Pancreas (tissue), 10 donors: ENCODE measurements around the gene EHBP1L1. TPM values are rescaled to one million over a fixed set of nuclear protein-coding genes. Genes with fewer than 3 reads are reported as not detected.

Source experiments
- ATAC-seq, 4 donors: fragments of 200-7000 bp; cut with Tn5 transposase; one replicate each; pipeline versions ENCODE4 v1.8.0 to v1.9.1; 2020; ENCODE audit warnings: mild to moderate bottlenecking in 4 of 4, moderate library complexity in 4 of 4
- DNase-seq, 6 donors: peaks; one replicate each; pipeline ENCODE4 v3.0.0-alpha.2; 2020
- FAIRE-seq: peaks from 2 replicates; lab custom pipeline; 2012; peaks lifted over from hg19 to GRCh38; lab: Jason Lieb, UNC
- H3K27ac ChIP-seq, 4 donors: fragments of 200-600 bp; sonication (generic); 1 replicate in 3 of 4; 2 replicates in 1 of 4; pipeline versions ENCODE4 v1.5.0 to v1.8.0; 2020
- H3K27me3 ChIP-seq, 4 donors: fragments of 200-600 bp; one replicate each; pipeline ENCODE4 v1.8.0; 2021
- H3K36me3 ChIP-seq, 3 donors: fragments of 200-600 bp; sonication (generic) in 1 of 3; one replicate each; pipeline versions ENCODE4 v1.5.0 to v1.8.0; 2020 to 2021
- H3K4me1 ChIP-seq, 3 donors: fragments of 200-600 bp; one replicate each; pipeline ENCODE4 v1.8.0; 2021
- H3K4me3 ChIP-seq, 4 donors: fragments of 200-600 bp; sonication (generic) in 2 of 4; one replicate each; pipeline versions ENCODE4 v1.5.0 to v1.8.0; 2020 to 2021
- H3K9me3 ChIP-seq, 4 donors: fragments of 200-600 bp; one replicate each; pipeline ENCODE4 v1.8.0; 2021
- CTCF ChIP-seq, 4 donors: fragments of 200-600 bp; sonication (generic) in 3 of 4; IDR thresholded peaks; one replicate each; pipeline versions ENCODE4 v1.5.0 to v1.8.0; 2021; ENCODE audit warnings: antibody characterized with exemption in 4 of 4
- WGBS, 2 donors: extraction: QIAGEN DNeasy Blood & Tissue Kit; methylation state at CpG; one replicate each; pipeline ENCODE4 v1.1.7; 2013; 5-methylcytosine and 5-hydroxymethylcytosine counted together
- intact Hi-C, 3 donors: fragments of 100-400 bp; cut with DNase I; formaldehyde crosslinking; loops; one replicate each; pipeline versions ENCODE4 v1.11.1 to v1.14.2; 2022
- polyA plus RNA-seq, 2 donors: library from polyadenylated mRNA; stranded (reverse); fragments of 200-250 nt; gene quantifications; one replicate each; pipeline ENCODE4 v1.2.3, GENCODE V29; 2013
- total RNA-seq, 6 donors: library from RNA; stranded (reverse); fragmentation: NEBNext Ultra II Directional in 4 of 6; extraction: Animal tissue kit (Norgen Biotek cat#: 25700) in 4 of 6; gene quantifications; one replicate each; pipeline versions ENCODE4 v1.2.1 to v1.2.4, GENCODE V29; 2021 to 2023
- donor health status: healthy with polysubstance abuse.
- donor health status: DM: no; HTN: no; CAD: no; lungs with moderate emphysema.
- donor health status: DM: no; HTN: no; CAD: no.
- donor health status: control.
- donor health status: control.
- donor health status: Bipolar disorder and iron deficiency.
- donor health status: DM: yes; HTN: yes; CAD: no.
- donor health status: DM: no; HTN: no; CAD: no.
- donor health status: DM: no; HTN: no; CAD: no.
- donor health status: DM: yes; HTN: yes; CAD: no.

Gene EHBP1L1
- total and polyA plus RNA-seq, 8 donors: 6.5 to 34.2 (median 14.6) TPM

- FAIRE-seq (no peak), ATAC-seq (peak in 1 of 4 donors; percentile 2), DNase-seq (peak in 4 of 6 donors; percentile 24 to 79 (median 50))
- no peaks in the 10 kb centered on the region for H3K36me3 ChIP-seq
- peak overlapping the region; percentile 26 to 59 (median 51) for H3K4me3 ChIP-seq
- intact Hi-C loops: no loop called here
- H3K9me3 ChIP-seq: no peaks in the 10 kb centered on the region
- H3K4me1 ChIP-seq: peaks cover 8 to 32% (median 12%) of the 10 kb centered on the region in 3 donors
- H3K27ac ChIP-seq: peak overlapping the region; percentile 86 to 95 (median 94)
- WGBS, 2 donors: 1 to 2% methylated on average over 29 to 47 of the region's 47 CpGs
- H3K27me3 ChIP-seq: no peaks in the 10 kb centered on the region
- no peak for TF ChIP-seq CTCF (IDR thresholded peaks at IDR 0.05)
These were observed 18.4 kb upstream of the EHBP1L1 start for GRCh38 chr11:65557280-65558001.

- Histone ChIP-seq H3K4me1 (peaks cover 8 to 32% (median 12%) of the 10 kb centered on the region in 3 donors), H3K9me3 (no peaks in the 10 kb centered on the region), H3K27ac (peak within 1 kb of the TSS; percentile 86 to 95 (median 94)), H3K27me3 (no peaks in the 10 kb centered on the region), H3K4me3 (peak within 1 kb of the TSS; percentile 26 to 59 (median 51)), H3K36me3 (no peaks in the 10 kb centered on the region)
- 1% methylated on average over 40 to 79 of the region's 79 CpGs for WGBS, 2 donors
- FAIRE-seq (no peak), ATAC-seq (peak; percentile 83 to 90 (median 86)), DNase-seq (peak; percentile 82 to 94 (median 90))
- no peak for TF ChIP-seq CTCF (IDR thresholded peaks at IDR 0.05)
- intact Hi-C loops: no loop called here
These were observed 17.6 kb upstream of the EHBP1L1 start, which contains the start of gene LTBP3 for GRCh38 chr11:65558002-65558929. Gene LTBP3, minus strand, starts transcription at chr11:65558359. Its CDS starts 400 bp downstream, at chr11:65557959.

GRCh38 chr11:65558930-65559509 is 16.8 kb upstream of the EHBP1L1 start:
- peaks cover 8 to 32% (median 12%) of the 10 kb centered on the region in 3 donors for H3K4me1 ChIP-seq
- no peak for FAIRE-seq
- ATAC-seq: peak; percentile 45 to 62 (median 54)
- DNase-seq: peak in 3 of 6 donors; percentile 64 to 87 (median 85)
- H3K27me3 ChIP-seq: no peaks in the 10 kb centered on the region
- WGBS, 2 donors: 33 to 40% methylated on average over 19 of the region's 19 CpGs
- TF ChIP-seq CTCF (IDR thresholded peaks at IDR 0.05): no peak
- H3K36me3 ChIP-seq: no peaks in the 10 kb centered on the region
- H3K27ac ChIP-seq: peak overlapping the region; percentile 86 to 95 (median 94)
- no peaks in the 10 kb centered on the region for H3K9me3 ChIP-seq
- intact Hi-C loops: no loop called here
- peak overlapping the region in 2 of 4 donors; percentile 55 to 59 for H3K4me3 ChIP-seq

- peaks cover 8 to 32% (median 12%) of the 10 kb centered on the region in 3 donors for H3K4me1 ChIP-seq
- FAIRE-seq (no peak), DNase-seq (peak in 1 of 6 donors; percentile 51), ATAC-seq (no peak)
- H3K27me3 ChIP-seq: no peaks in the 10 kb centered on the region
- no peaks in the 10 kb centered on the region for H3K36me3 ChIP-seq
- no peaks in the 10 kb centered on the region for H3K9me3 ChIP-seq
- H3K27ac ChIP-seq: peak overlapping the region; percentile 86 to 95 (median 94)
- H3K4me3 ChIP-seq: no peak overlapping the region
- WGBS, 2 donors: 68 to 75% methylated on average over 5 of the region's 5 CpGs
- intact Hi-C loops: no loop called here
- TF ChIP-seq CTCF (IDR thresholded peaks at IDR 0.05): no peak
These were observed 16.3 kb upstream of the EHBP1L1 start for GRCh38 chr11:65559535-65559934.
